Measurements from ENCODE around the gene SPINK8. TPM values are rescaled to one million over a fixed set of nuclear protein-coding genes. Genes with fewer than 3 reads are reported as not detected.
A peak's percentile ranks its signal among the peaks of the same experiment; 100 is the strongest.

Gene SPINK8
- total RNA-seq, 4 donors from 2014 or later = not detected

- no peak for TF ChIP-seq POLR2AphosphoS5 (IDR thresholded peaks at IDR 0.05)
- no peak for TF ChIP-seq POLR2A (IDR thresholded peaks at IDR 0.05)
- no peak for TF ChIP-seq EP300 (IDR thresholded peaks at IDR 0.05)
- TF ChIP-seq, protein P1, sequence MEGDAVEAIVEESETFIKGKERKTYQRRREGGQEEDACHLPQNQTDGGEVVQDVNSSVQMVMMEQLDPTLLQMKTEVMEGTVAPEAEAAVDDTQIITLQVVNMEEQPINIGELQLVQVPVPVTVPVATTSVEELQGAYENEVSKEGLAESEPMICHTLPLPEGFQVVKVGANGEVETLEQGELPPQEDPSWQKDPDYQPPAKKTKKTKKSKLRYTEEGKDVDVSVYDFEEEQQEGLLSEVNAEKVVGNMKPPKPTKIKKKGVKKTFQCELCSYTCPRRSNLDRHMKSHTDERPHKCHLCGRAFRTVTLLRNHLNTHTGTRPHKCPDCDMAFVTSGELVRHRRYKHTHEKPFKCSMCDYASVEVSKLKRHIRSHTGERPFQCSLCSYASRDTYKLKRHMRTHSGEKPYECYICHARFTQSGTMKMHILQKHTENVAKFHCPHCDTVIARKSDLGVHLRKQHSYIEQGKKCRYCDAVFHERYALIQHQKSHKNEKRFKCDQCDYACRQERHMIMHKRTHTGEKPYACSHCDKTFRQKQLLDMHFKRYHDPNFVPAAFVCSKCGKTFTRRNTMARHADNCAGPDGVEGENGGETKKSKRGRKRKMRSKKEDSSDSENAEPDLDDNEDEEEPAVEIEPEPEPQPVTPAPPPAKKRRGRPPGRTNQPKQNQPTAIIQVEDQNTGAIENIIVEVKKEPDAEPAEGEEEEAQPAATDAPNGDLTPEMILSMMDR (IDR thresholded peaks at IDR 0.05) = no peak
- Histone ChIP-seq H3K4me3 (no peak overlapping the region), H3K27me3 (no peaks in the 10 kb centered on the region), H3K4me1 (peaks cover 17% of the 10 kb centered on the region), H3K27ac (no peak overlapping the region), H3K36me3 (no peaks in the 10 kb centered on the region), H3K9me3 (no peaks in the 10 kb centered on the region)
- WGBS = 80% methylated on average over 2 of the region's 2 CpGs
- DNase-seq (ENCODE audit: low spot score in 2 of 2) = no peak
Observed at GRCh38 chr3:48305396-48305795, 28.1 kb downstream of the SPINK8 start.

GRCh38 chr3:48303021-48303420 is 30.4 kb downstream of the SPINK8 start:
- H3K36me3 ChIP-seq = peaks cover 3% of the 10 kb centered on the region
- 94% methylated on average over 2 of the region's 2 CpGs for WGBS
- H3K27me3 ChIP-seq = no peaks in the 10 kb centered on the region
- DNase-seq (ENCODE audit: low spot score in 2 of 2) = no peak
- peaks cover 26% of the 10 kb centered on the region for H3K4me1 ChIP-seq
- H3K4me3 ChIP-seq = no peak overlapping the region
- no peak overlapping the region for H3K27ac ChIP-seq
- no peak for TF ChIP-seq EP300 (IDR thresholded peaks at IDR 0.05)
- no peak for TF ChIP-seq POLR2A (IDR thresholded peaks at IDR 0.05)
- TF ChIP-seq, protein P1 (IDR thresholded peaks at IDR 0.05) = no peak
- TF ChIP-seq POLR2AphosphoS5 (IDR thresholded peaks at IDR 0.05) = no peak
- no peaks in the 10 kb centered on the region for H3K9me3 ChIP-seq

DNA sequence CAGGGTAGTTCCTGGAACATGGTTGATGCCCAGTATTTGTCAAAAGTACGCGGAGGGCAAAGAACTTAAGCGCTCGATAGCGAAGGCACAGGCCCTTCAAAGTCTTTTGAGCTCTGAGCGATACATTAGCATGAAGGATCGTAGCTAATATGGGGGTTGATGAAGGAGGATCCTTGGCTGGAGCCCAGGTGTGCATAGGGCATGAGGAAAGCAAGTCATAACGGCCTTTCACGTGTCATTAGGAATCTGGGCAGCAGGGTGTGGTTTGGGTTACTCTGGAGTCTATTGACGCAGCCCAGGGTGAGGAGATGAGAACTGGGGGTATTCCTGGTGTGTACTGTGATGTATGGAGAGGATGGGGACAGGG is 31.7 kb downstream of the SPINK8 start:
- peak overlapping the region; percentile 95 for H3K27ac ChIP-seq
- H3K9me3 ChIP-seq = no peaks in the 10 kb centered on the region
- peaks cover 26% of the 10 kb centered on the region for H3K4me1 ChIP-seq
- no peak for TF ChIP-seq EP300 (IDR thresholded peaks at IDR 0.05)
- no peak for TF ChIP-seq POLR2A (IDR thresholded peaks at IDR 0.05)
- TF ChIP-seq, protein P1 (IDR thresholded peaks at IDR 0.05) = no peak
- TF ChIP-seq POLR2AphosphoS5 (IDR thresholded peaks at IDR 0.05) = no peak
- 1% methylated on average over 10 of the region's 10 CpGs for WGBS
- peak overlapping the region; percentile 72 for H3K4me3 ChIP-seq
- peak in 1 of 2 donors; percentile 67 for DNase-seq (ENCODE audit: low spot score in 2 of 2)
- H3K36me3 ChIP-seq = peaks cover 15% of the 10 kb centered on the region
- no peaks in the 10 kb centered on the region for H3K27me3 ChIP-seq

DNA sequence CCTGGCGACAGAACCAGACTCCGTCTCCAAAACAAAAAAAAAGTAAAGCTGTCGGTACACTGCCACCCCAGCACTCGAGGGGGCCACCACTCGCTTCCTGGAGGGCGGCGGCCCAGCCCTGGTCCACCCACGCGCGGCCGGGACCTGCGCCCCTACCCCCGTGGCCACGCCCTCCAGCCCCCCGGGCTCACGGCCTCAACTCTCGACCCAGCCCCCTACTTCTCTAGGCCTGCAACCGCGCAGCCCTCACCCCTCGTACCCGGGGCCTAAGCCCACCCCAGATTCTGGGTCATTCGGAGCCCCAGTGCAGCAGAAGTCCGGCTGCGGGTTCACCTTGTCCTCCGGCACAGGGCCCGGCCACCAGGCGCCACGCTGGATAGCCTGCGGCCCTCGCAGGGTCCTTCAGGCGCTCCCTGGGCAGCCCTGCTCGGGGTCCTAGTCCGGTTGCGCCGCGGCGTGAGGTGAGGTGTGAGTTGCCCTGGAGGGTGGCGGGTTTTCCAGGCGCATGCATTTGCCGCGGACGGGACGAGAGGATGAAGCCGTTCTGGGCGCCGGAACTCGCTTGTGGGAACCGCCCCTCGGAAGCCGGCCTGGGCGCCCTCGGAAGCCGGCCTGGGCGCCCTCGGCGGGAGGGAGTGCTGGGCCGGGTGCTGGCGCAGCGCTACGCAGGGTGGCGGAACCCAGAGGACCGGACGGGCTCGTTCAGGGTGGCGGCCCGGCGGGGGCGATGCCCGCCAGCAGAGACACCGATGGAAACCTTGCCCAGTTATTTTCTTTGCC is 32.3 kb downstream of the SPINK8 start, which contains the start of gene NME6:
Gene NME6 (minus strand): TSS at position 348 of the 780 bp plus-strand sequence.
- H3K4me3 ChIP-seq = peak within 1 kb of the TSS; percentile 72
- H3K27me3 ChIP-seq = no peaks in the 10 kb centered on the region
- DNase-seq (ENCODE audit: low spot score in 2 of 2) = peak; percentile 93 to 94
- H3K36me3 ChIP-seq = peaks cover 21% of the 10 kb centered on the region
- no peaks in the 10 kb centered on the region for H3K9me3 ChIP-seq
- under 1% methylated on average over 28 of the region's 70 CpGs for WGBS
- H3K4me1 ChIP-seq = peaks cover 26% of the 10 kb centered on the region
- peak within 1 kb of the TSS; percentile 95 for H3K27ac ChIP-seq
- TF ChIP-seq POLR2AphosphoS5 (IDR thresholded peaks at IDR 0.05) = peak; percentile 53 to 86 (median 68)
- TF ChIP-seq EP300 (IDR thresholded peaks at IDR 0.05) = no peak
- TF ChIP-seq POLR2A (IDR thresholded peaks at IDR 0.05) = peak in 1 of 2 donors; percentile 61
- TF ChIP-seq, protein P1 (IDR thresholded peaks at IDR 0.05) = no peak

All from suprapubic skin (tissue), 4 donors.